ENCODE results near the gene C1QTNF2.

DNA sequence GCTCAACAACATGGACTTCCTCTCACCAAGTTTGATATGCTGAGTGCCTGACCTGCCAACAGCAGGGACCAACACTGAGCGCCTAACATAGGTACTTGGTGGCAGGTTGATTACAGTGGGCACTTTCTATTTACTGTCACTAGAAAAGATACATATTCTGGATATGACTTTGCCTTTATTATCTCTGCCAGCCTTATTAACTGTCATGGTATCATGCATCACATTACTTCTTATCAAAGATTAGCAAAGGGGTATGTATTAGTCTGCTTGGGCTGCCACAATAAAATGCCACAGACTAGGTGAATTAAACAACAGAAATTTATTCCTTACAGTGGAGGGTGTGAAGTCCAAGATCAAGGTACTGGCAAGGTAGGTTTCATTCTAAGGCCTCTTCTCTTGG, 14.3 kb upstream of the C1QTNF2 start:
- TF ChIP-seq EZH2 (IDR thresholded peaks at IDR 0.05; ENCODE audit: low read length, missing control alignments): no peak
- TF ChIP-seq, protein P1, sequence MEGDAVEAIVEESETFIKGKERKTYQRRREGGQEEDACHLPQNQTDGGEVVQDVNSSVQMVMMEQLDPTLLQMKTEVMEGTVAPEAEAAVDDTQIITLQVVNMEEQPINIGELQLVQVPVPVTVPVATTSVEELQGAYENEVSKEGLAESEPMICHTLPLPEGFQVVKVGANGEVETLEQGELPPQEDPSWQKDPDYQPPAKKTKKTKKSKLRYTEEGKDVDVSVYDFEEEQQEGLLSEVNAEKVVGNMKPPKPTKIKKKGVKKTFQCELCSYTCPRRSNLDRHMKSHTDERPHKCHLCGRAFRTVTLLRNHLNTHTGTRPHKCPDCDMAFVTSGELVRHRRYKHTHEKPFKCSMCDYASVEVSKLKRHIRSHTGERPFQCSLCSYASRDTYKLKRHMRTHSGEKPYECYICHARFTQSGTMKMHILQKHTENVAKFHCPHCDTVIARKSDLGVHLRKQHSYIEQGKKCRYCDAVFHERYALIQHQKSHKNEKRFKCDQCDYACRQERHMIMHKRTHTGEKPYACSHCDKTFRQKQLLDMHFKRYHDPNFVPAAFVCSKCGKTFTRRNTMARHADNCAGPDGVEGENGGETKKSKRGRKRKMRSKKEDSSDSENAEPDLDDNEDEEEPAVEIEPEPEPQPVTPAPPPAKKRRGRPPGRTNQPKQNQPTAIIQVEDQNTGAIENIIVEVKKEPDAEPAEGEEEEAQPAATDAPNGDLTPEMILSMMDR (conservative IDR thresholded peaks at IDR 0.05 in 1 of 2, IDR thresholded peaks at IDR 0.05 in 1 of 2; ENCODE audit: low read depth in 1 of 2, low read length in 2 of 2): no peak
